PC-9 (cell line): ENCODE measurements around the gene KRTAP10-11. TPM values are rescaled to one million over a fixed set of nuclear protein-coding genes. Genes with fewer than 3 reads are reported as not detected.

Experiments used
- BruUV-seq: library from RNA; stranded (reverse); fragments of 400-500 nt; replicated peaks from 2 replicates; lab custom pipeline; 2021; lab: Mats Ljungman, UMichigan
- CTCF ChIA-PET: fragments of 300-600 bp; sonication (Branson Sonifier 250); formaldehyde crosslinking; loops from one replicate; lab custom pipeline; 2022; ENCODE audit warnings: antibody characterized with exemption; lab: Charles Lee
- POLR2A ChIA-PET: fragments of 300-600 bp; sonication (Branson Sonifier 250); formaldehyde crosslinking; loops from one replicate; lab custom pipeline; 2022; ENCODE audit warnings: antibody characterized with exemption; ENCODE audit not compliant: unreplicated experiment; lab: Charles Lee
- DNase-seq, 2 experiments: peaks; one replicate each; pipeline versions ENCODE4 v3.0.0 to v3.0.0-alpha.2; 2015 to 2022; ENCODE audit warnings: mixed read lengths in 1 of 2
- H2AFZ ChIP-seq: fragments of 200-600 bp; sonication (generic); 2 replicates; pipeline ENCODE4 v1.8.1; 2017; ENCODE audit warnings: antibody characterized with exemption
- H3F3A ChIP-seq: fragments of 200-600 bp; sonication (generic); 2 replicates; pipeline ENCODE4 v1.8.1; 2017; ENCODE audit warnings: antibody characterized with exemption, mild to moderate bottlenecking, low read depth; ENCODE audit not compliant: insufficient read depth
- H3K27ac ChIP-seq: fragments of 200-600 bp; sonication (generic); 2 replicates; pipeline ENCODE4 v1.6.1; 2016; ENCODE audit warnings: mixed run types
- H3K27me3 ChIP-seq: fragments of 200-600 bp; sonication (generic); 2 replicates; pipeline ENCODE4 v1.6.1; 2016; ENCODE audit warnings: low read depth, mixed run types; ENCODE audit not compliant: insufficient read depth
- H3K36me3 ChIP-seq: fragments of 200-600 bp; sonication (generic); 2 replicates; pipeline ENCODE4 v1.6.1; 2016; ENCODE audit warnings: low read depth, mixed run types
- H3K4me1 ChIP-seq: fragments of 200-600 bp; sonication (generic); replicated peaks from 2 replicates; pipeline ENCODE4 v1.6.1; 2016; ENCODE audit warnings: mixed run types; ENCODE audit not compliant: insufficient read depth
- H3K4me2 ChIP-seq: fragments of 200-600 bp; sonication (generic); 2 replicates; pipeline ENCODE4 v1.6.1; 2017; ENCODE audit warnings: mixed run types
- H3K4me3 ChIP-seq: fragments of 200-600 bp; sonication (generic); 2 replicates; pipeline ENCODE4 v1.6.1; 2016; ENCODE audit warnings: mixed run types
- H3K79me2 ChIP-seq: fragments of 200-600 bp; sonication (generic); 2 replicates; pipeline ENCODE4 v1.6.1; 2017; ENCODE audit warnings: low read depth, mixed run types
- H3K9me2 ChIP-seq: fragments of 200-600 bp; sonication (generic); 2 replicates; pipeline ENCODE4 v1.8.1; 2017; ENCODE audit warnings: mild to moderate bottlenecking; ENCODE audit not compliant: insufficient read depth
- H3K9me3 ChIP-seq: fragments of 200-600 bp; sonication (generic); 2 replicates; pipeline ENCODE4 v1.8.1; 2016; ENCODE audit warnings: low read depth; ENCODE audit not compliant: insufficient read depth
- H4K20me1 ChIP-seq: fragments of 200-600 bp; sonication (generic); 2 replicates; pipeline ENCODE4 v1.8.1; 2017; ENCODE audit not compliant: insufficient read depth
- CTCF ChIP-seq: fragments of 200-600 bp; sonication (generic); conservative IDR thresholded peaks from 2 replicates; pipeline ENCODE4 v1.6.1; 2017; ENCODE audit warnings: mixed run types, antibody characterized with exemption, mild to moderate bottlenecking, moderate library complexity
- EZH2 ChIP-seq: fragments of 200-600 bp; sonication (generic); IDR thresholded peaks from 2 replicates; pipeline ENCODE4 v1.8.0; 2017; ENCODE audit warnings: antibody characterized with exemption, low read depth
- intact Hi-C: fragments of 100-400 bp; cut with micrococcal nuclease; formaldehyde crosslinking; loops from one replicate; pipeline ENCODE4 v1.10.0; 2022; ENCODE audit not compliant: unreplicated experiment
- total RNA-seq: library from RNA; stranded (reverse); gene quantifications from 2 replicates; pipeline ENCODE4 v1.2.3, GENCODE V29; 2021

Gene KRTAP10-11
- total RNA-seq, 1 experiment from 2014 or later, result not detected

DNA sequence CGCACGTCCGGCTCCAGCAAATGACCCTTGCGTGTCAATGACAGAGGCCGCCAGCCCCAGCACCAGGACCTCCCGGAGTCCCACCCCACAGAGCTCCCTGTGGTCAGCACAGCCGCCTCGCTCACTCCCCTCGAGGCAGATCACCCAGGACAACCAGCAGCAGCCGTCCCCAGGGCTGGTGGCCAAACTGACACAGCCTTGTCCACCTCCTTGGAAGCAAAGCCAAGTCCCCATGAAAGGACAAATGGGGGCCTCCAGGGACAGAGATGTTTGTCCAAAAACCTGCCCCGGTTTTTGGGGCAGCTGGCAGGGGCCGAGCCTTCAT lies 6.9 kb upstream of the KRTAP10-11 start:
- no peaks in the 10 kb centered on the region for H4K20me1 ChIP-seq
- ChIA-PET POLR2A (no interaction called here), CTCF (no interaction called here)
- intact Hi-C loops, result no loop called here
- no peaks in the 10 kb centered on the region for H3K36me3 ChIP-seq
- H3K9me2 ChIP-seq, result no peaks in the 10 kb centered on the region
- H3K4me2 ChIP-seq, result no peak overlapping the region
- H3F3A ChIP-seq, result no peaks in the 10 kb centered on the region
- H3K79me2 ChIP-seq, result no peaks in the 10 kb centered on the region
- TF ChIP-seq CTCF, result no peak
- no peak for TF ChIP-seq EZH2
- DNase-seq, result no peak
- peaks cover 40% of the 10 kb centered on the region for H3K27me3 ChIP-seq
- no peaks in the 10 kb centered on the region for H3K4me1 ChIP-seq
- no peak overlapping the region for H3K4me3 ChIP-seq
- BruUV-seq, result no TSS peak
- no peaks in the 10 kb centered on the region for H3K9me3 ChIP-seq
- no peak overlapping the region for H2AFZ ChIP-seq
- no peak overlapping the region for H3K27ac ChIP-seq

DNA sequence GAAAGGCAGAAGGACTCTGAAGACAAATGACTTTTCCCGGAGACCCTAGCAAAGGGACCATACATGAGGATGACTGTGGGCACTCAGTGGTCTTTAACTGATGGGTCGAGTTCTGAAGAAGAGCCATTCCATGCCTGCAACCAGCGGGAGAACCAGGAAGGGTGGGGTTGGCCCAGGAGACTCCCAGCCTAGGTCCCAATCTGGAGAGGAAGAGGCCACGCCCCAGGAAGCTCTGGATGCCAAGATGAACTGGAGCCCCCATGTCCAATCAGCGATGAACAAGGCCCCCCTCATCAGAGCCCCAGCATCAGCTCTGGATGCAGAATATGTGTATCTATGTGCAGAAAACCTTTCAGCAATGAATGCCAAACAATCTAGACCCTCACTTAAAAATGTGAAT lies 5.5 kb upstream of the KRTAP10-11 start:
- Histone ChIP-seq H4K20me1 (no peaks in the 10 kb centered on the region), H2AFZ (no peak overlapping the region), H3K4me3 (no peak overlapping the region), H3K27me3 (peaks cover 33% of the 10 kb centered on the region), H3F3A (no peaks in the 10 kb centered on the region), H3K79me2 (no peaks in the 10 kb centered on the region), H3K4me1 (no peaks in the 10 kb centered on the region), H3K36me3 (no peaks in the 10 kb centered on the region), H3K4me2 (no peak overlapping the region), H3K27ac (no peak overlapping the region), H3K9me3 (no peaks in the 10 kb centered on the region), H3K9me2 (no peaks in the 10 kb centered on the region)
- CTCF ChIA-PET, result no interaction called here
- POLR2A ChIA-PET, result no interaction called here
- TF ChIP-seq CTCF (no peak), EZH2 (no peak)
- BruUV-seq, result no TSS peak
- intact Hi-C loops, result no loop called here
- DNase-seq, result no peak

DNA sequence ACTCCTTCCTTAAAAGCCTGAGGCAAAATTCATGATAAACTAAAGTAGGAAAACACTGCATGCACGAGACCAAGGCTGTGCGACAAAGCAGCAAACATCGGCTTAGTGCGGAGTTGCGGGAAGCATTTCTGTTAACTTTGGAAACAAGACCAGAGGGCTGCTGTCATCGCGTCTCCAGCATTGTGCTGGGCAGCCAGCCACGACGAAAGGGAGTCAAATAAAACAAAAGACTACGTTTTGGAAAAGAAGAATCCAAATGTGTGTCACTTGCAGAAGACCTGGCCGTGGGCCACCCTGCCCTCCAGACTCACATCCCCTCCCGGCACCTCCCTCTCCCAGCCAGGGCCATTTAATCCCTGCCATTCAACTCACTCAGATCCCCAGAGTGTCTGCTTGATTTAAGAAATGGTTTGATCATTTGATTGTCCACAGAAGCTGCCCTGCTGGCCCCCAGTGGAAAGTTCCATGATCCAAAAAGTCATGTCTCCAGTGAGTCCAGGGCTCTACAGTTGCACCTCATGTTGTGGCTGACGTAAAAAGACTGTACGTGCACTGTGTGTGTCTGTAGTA lies 2.4 kb upstream of the KRTAP10-11 start:
- Histone ChIP-seq H4K20me1 (no peaks in the 10 kb centered on the region), H3K27ac (no peak overlapping the region), H3K4me1 (no peaks in the 10 kb centered on the region), H3K4me3 (no peak overlapping the region), H3F3A (no peaks in the 10 kb centered on the region), H2AFZ (no peak overlapping the region), H3K36me3 (no peaks in the 10 kb centered on the region), H3K9me2 (no peaks in the 10 kb centered on the region), H3K79me2 (no peaks in the 10 kb centered on the region), H3K27me3 (peaks cover 45% of the 10 kb centered on the region), H3K4me2 (no peak overlapping the region), H3K9me3 (no peaks in the 10 kb centered on the region)
- no TSS peak for BruUV-seq
- intact Hi-C loops, result no loop called here
- no peak for DNase-seq
- POLR2A ChIA-PET, result no interaction called here
- CTCF ChIA-PET, result no interaction called here
- TF ChIP-seq EZH2, result no peak
- TF ChIP-seq CTCF, result no peak
